Measurements from ENCODE around the gene SH3PXD2B. TPM values are rescaled to one million over a fixed set of nuclear protein-coding genes. Genes with fewer than 3 reads are reported as not detected.

Gene SH3PXD2B
- total and polyA plus RNA-seq, 5 donors from 2014 or later = 0.10 TPM; not detected in 4

DNA sequence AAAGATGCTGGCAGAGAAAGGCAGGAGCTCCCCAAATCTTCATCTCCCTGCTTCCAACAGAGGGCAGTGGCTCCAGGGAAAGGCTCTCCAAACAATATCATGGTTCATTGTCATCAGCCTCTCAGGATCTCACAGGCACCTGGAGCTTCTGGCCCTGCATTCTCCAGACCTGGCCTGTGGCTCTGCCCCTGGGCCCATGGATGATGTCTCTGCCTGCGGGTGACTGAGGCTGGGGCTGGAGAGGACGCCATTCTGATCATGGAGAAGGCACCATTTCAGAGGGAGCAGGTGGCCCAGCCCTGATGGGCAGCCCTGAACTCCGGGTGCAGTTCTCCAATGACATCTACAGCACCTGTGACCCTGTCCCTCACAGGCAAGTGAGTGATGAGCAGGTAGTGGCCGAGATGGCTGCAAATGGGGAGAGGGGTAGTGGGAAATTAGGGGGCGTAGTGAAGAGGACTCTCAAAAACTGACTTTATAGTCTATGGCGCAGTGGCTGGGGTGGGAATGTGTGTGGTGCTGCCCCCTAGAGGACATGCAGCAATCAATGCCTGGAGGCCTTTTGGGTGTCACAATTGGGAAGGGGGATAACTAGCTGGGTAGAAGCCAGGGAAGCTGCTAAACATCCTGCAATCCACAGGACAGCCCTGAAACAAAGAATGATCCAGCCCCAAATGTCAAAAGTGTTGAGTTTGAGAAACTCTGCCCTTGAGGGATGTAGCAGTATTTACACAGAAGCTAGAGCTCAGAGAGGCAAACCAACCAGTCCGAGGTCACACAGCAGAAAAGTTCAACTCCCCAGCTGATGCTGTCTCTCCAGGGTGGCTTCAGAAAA, 3.2 kb downstream of the SH3PXD2B start:
- Histone ChIP-seq H3K4me1 (ENCODE audit: control insufficient read depth, insufficient read depth, low read length, poor library complexity, severe bottlenecking) (peaks cover 9% of the 10 kb centered on the region), H3K27me3 (ENCODE audit: control insufficient read depth, insufficient read depth, low read length) (peaks cover 32% of the 10 kb centered on the region), H3K9me3 (ENCODE audit: control insufficient read depth in 2 of 2, low read length in 2 of 2) (no peaks in the 10 kb centered on the region), H3K27ac (ENCODE audit: insufficient read depth, low read length, poor library complexity, severe bottlenecking) (no peak overlapping the region), H3K4me3 (ENCODE audit: low read depth, low read length) (no peak overlapping the region), H3K36me3 (ENCODE audit: control insufficient read depth, insufficient read depth, low read length) (no peaks in the 10 kb centered on the region)
- no peaks in the 10 kb centered on the region for H3K36me3 Mint-ChIP-seq
- peak in 1 of 3 donors; percentile 22 for DNase-seq
- H3K27me3 Mint-ChIP-seq = peaks cover 45% of the 10 kb centered on the region
- H3K4me3 Mint-ChIP-seq = peak overlapping the region in 2 of 4 donors; percentile 15 to 23
- no peak overlapping the region for H3K27ac Mint-ChIP-seq
- peaks cover 0 to 1% (median 0%) of the 10 kb centered on the region in 7 donors for H3K9me3 Mint-ChIP-seq
- ATAC-seq (ENCODE audit: low read depth in 2 of 2) = no peak
- H3K4me1 Mint-ChIP-seq = peaks cover 0 to 18% (median 7%) of the 10 kb centered on the region in 4 donors

DNA sequence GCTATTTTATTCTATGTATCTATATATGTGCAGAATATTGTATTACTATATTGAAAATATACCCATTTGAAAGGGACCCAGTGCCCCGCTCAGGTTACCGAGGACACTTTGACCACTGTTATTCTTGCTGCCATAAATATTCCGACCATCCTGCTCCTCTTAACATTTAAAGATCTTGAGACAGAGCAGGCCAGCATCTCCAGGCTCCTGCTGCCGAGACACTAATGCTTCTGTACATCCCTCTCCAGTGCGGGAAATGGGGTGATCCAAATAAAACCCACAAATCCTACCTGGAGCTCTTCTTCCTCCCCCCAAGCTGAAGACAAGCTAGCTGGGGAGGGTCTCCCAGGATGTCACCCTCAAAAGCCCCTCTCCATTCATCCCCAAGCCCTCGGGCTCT, 3.9 kb downstream of the SH3PXD2B start:
- Mint-ChIP-seq H3K27ac (no peak overlapping the region), H3K9me3 (peaks cover 0 to 1% (median 0%) of the 10 kb centered on the region in 7 donors), H3K27me3 (peaks cover 39% of the 10 kb centered on the region), H3K36me3 (no peaks in the 10 kb centered on the region), H3K4me3 (no peak overlapping the region), H3K4me1 (peaks cover 0 to 17% (median 7%) of the 10 kb centered on the region in 4 donors)
- Histone ChIP-seq H3K27me3 (ENCODE audit: control insufficient read depth, insufficient read depth, low read length) (peaks cover 29% of the 10 kb centered on the region), H3K36me3 (ENCODE audit: control insufficient read depth, insufficient read depth, low read length) (no peaks in the 10 kb centered on the region), H3K27ac (ENCODE audit: insufficient read depth, low read length, poor library complexity, severe bottlenecking) (no peak overlapping the region), H3K9me3 (ENCODE audit: control insufficient read depth in 2 of 2, low read length in 2 of 2) (no peaks in the 10 kb centered on the region), H3K4me3 (ENCODE audit: low read depth, low read length) (no peak overlapping the region), H3K4me1 (ENCODE audit: control insufficient read depth, insufficient read depth, low read length, poor library complexity, severe bottlenecking) (peaks cover 9% of the 10 kb centered on the region)
- no peak for ATAC-seq (ENCODE audit: low read depth in 2 of 2)
- no peak for DNase-seq

DNA sequence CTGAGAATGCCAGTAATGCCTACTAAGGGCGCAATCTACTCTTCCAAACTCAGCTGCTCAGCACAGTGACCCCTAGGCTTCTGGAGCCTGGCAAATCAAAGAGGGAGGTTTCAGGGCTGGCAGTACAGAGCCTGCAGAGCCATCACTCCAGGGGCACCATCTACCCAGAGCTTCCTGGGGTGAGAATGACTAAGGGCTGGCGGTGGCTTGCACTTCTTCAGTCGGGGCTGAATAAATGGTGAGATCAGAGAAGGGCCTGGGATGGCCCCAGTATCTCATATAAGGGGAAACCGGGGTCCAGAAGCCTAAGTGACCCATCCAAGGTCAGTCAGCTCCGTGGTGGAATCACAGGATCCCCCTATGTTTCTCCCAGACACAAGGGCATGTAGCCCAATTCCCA, 5.3 kb downstream of the SH3PXD2B start:
- no peak overlapping the region for H3K27ac ChIP-seq (ENCODE audit: insufficient read depth, low read length, poor library complexity, severe bottlenecking)
- H3K4me3 ChIP-seq (ENCODE audit: low read depth, low read length) = no peak overlapping the region
- H3K27me3 Mint-ChIP-seq = peaks cover 29% of the 10 kb centered on the region
- DNase-seq (no peak), ATAC-seq (ENCODE audit: low read depth in 2 of 2) (no peak)
- H3K36me3 ChIP-seq (ENCODE audit: control insufficient read depth, insufficient read depth, low read length) = no peaks in the 10 kb centered on the region
- H3K9me3 ChIP-seq (ENCODE audit: control insufficient read depth in 2 of 2, low read length in 2 of 2) = no peaks in the 10 kb centered on the region
- H3K27ac Mint-ChIP-seq = no peak overlapping the region
- peaks cover 22% of the 10 kb centered on the region for H3K27me3 ChIP-seq (ENCODE audit: control insufficient read depth, insufficient read depth, low read length)
- peaks cover 0 to 1% (median 0%) of the 10 kb centered on the region in 7 donors for H3K9me3 Mint-ChIP-seq
- H3K4me1 ChIP-seq (ENCODE audit: control insufficient read depth, insufficient read depth, low read length, poor library complexity, severe bottlenecking) = peaks cover 5% of the 10 kb centered on the region
- no peaks in the 10 kb centered on the region for H3K36me3 Mint-ChIP-seq
- H3K4me1 Mint-ChIP-seq = peaks cover 0 to 8% (median 5%) of the 10 kb centered on the region in 4 donors
- no peak overlapping the region for H3K4me3 Mint-ChIP-seq

DNA sequence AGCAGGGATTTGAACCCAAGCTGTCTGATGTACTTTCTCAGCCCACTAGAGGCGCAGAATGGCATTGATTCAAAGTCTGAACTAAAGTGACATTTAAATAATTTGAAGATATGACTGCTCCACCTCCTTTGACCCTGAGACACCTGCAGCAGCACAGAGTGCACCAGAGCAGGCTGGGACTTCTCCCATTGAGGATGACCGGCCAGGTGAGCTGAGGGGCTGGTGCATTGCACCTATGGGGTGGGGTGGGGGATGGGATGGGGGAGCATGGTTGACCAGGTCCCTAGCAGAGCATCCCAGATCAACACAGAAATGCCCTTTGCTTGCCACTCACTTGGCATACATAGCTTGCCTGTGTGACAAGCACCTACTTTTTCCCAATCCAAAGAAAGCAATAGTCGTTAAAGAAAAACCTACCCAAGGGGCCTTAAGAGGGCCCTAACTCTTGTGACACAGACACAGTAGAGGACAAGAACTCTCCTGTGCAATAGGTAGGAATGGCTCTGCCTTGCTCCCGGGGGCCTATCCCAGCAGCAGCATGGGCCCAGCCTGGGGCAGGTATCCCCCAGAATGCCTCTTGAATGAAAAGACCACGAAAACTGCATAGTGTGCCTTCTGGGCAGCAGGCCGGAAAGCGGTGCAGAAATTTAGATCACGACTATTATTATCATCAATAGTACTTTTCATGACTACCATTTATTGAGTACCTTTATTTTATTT, 6.5 kb downstream of the SH3PXD2B start:
- H3K27me3 ChIP-seq (ENCODE audit: control insufficient read depth, insufficient read depth, low read length) = peaks cover 20% of the 10 kb centered on the region
- H3K27ac Mint-ChIP-seq = no peak overlapping the region
- H3K9me3 ChIP-seq (ENCODE audit: control insufficient read depth in 2 of 2, low read length in 2 of 2) = no peaks in the 10 kb centered on the region
- H3K36me3 ChIP-seq (ENCODE audit: control insufficient read depth, insufficient read depth, low read length) = no peaks in the 10 kb centered on the region
- DNase-seq (no peak), ATAC-seq (ENCODE audit: low read depth in 2 of 2) (no peak)
- H3K9me3 Mint-ChIP-seq = peaks cover 0 to 1% (median 0%) of the 10 kb centered on the region in 7 donors
- H3K4me1 Mint-ChIP-seq = no peaks in the 10 kb centered on the region
- no peaks in the 10 kb centered on the region for H3K36me3 Mint-ChIP-seq
- no peaks in the 10 kb centered on the region for H3K4me1 ChIP-seq (ENCODE audit: control insufficient read depth, insufficient read depth, low read length, poor library complexity, severe bottlenecking)
- H3K27me3 Mint-ChIP-seq = peaks cover 19% of the 10 kb centered on the region
- H3K4me3 ChIP-seq (ENCODE audit: low read depth, low read length) = no peak overlapping the region
- no peak overlapping the region for H3K4me3 Mint-ChIP-seq
- no peak overlapping the region for H3K27ac ChIP-seq (ENCODE audit: insufficient read depth, low read length, poor library complexity, severe bottlenecking)

DNA sequence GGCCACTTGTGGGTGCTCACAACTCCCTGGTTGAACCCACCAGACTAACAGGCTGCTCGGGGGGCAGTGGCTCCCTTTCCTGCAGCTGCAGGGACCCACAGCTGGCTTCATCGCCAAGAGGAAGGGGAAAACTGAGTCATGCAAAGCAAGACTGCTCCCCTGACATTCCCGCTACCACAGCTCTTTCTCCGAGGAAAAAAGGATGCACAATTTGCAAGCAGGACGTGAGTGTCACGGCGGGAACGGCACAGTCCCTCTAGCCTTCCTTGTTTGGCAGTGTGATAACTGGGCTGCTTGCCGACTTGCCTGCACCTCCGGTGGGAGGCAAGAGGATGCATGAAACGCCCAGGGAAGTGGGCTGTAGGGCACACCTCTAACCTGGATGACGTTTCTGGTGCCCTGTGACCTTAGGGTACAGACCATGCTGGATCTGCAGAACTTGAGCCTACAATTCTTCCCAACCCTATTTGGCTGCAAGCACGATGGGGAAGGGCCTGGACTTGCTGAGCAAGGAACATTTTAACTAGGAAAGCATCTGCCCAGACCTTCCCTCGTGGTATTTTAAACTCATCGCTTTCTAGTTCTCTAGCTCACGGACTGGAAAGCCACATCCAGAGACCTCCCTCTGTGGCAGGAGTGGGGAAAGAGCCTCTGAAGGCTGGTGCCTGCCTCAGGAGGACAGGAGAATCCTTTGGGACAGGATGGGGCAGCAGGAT, 7.8 kb downstream of the SH3PXD2B start:
- Histone ChIP-seq H3K27me3 (ENCODE audit: control insufficient read depth, insufficient read depth, low read length) (peaks cover 9% of the 10 kb centered on the region), H3K4me1 (ENCODE audit: control insufficient read depth, insufficient read depth, low read length, poor library complexity, severe bottlenecking) (no peaks in the 10 kb centered on the region), H3K9me3 (ENCODE audit: control insufficient read depth in 2 of 2, low read length in 2 of 2) (no peaks in the 10 kb centered on the region)

DNA sequence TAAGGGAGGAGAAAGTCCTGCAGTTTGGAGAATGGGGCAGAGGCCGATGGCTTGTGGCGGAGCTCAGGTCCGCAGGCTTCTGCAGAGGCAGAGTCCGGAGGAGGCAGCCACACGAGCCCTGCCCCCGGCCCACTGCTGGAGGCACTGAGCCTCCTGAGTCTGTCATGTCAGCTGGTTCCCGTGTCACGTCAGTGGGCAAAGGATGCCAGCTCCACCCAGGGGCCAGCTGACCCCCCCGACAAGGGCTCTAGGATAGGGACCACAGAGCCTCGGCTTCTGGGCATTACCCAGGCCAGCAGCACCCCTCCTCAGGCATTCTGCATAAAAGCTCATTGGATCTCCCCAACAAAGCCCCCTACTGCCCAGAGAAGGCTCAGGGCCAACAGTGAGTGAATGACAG, 8.5 kb downstream of the SH3PXD2B start:
- H3K27ac ChIP-seq (ENCODE audit: insufficient read depth, low read length, poor library complexity, severe bottlenecking) = no peak overlapping the region
- Mint-ChIP-seq H3K36me3 (no peaks in the 10 kb centered on the region), H3K4me3 (no peak overlapping the region), H3K9me3 (peaks cover 0 to 1% (median 0%) of the 10 kb centered on the region in 7 donors), H3K4me1 (no peaks in the 10 kb centered on the region), H3K27me3 (peaks cover 9% of the 10 kb centered on the region), H3K27ac (no peak overlapping the region)
- no peaks in the 10 kb centered on the region for H3K4me1 ChIP-seq (ENCODE audit: control insufficient read depth, insufficient read depth, low read length, poor library complexity, severe bottlenecking)
- ATAC-seq (ENCODE audit: low read depth in 2 of 2) = no peak
- no peaks in the 10 kb centered on the region for H3K36me3 ChIP-seq (ENCODE audit: control insufficient read depth, insufficient read depth, low read length)
- H3K27me3 ChIP-seq (ENCODE audit: control insufficient read depth, insufficient read depth, low read length) = peaks cover 3% of the 10 kb centered on the region
- no peaks in the 10 kb centered on the region for H3K9me3 ChIP-seq (ENCODE audit: control insufficient read depth in 2 of 2, low read length in 2 of 2)
- H3K4me3 ChIP-seq (ENCODE audit: low read depth, low read length) = no peak overlapping the region
- DNase-seq = no peak

More for the DNA sequence above, 7.8 kb downstream of the SH3PXD2B start:
- H3K4me3 ChIP-seq (ENCODE audit: low read depth, low read length) = no peak overlapping the region
- Mint-ChIP-seq H3K9me3 (peaks cover 0 to 1% (median 0%) of the 10 kb centered on the region in 7 donors), H3K27me3 (peaks cover 9% of the 10 kb centered on the region), H3K4me1 (no peaks in the 10 kb centered on the region), H3K36me3 (no peaks in the 10 kb centered on the region), H3K4me3 (no peak overlapping the region), H3K27ac (no peak overlapping the region)
- no peak for DNase-seq
- no peak for ATAC-seq (ENCODE audit: low read depth in 2 of 2)
- H3K27ac ChIP-seq (ENCODE audit: insufficient read depth, low read length, poor library complexity, severe bottlenecking) = no peak overlapping the region
- H3K36me3 ChIP-seq (ENCODE audit: control insufficient read depth, insufficient read depth, low read length) = no peaks in the 10 kb centered on the region

DNA sequence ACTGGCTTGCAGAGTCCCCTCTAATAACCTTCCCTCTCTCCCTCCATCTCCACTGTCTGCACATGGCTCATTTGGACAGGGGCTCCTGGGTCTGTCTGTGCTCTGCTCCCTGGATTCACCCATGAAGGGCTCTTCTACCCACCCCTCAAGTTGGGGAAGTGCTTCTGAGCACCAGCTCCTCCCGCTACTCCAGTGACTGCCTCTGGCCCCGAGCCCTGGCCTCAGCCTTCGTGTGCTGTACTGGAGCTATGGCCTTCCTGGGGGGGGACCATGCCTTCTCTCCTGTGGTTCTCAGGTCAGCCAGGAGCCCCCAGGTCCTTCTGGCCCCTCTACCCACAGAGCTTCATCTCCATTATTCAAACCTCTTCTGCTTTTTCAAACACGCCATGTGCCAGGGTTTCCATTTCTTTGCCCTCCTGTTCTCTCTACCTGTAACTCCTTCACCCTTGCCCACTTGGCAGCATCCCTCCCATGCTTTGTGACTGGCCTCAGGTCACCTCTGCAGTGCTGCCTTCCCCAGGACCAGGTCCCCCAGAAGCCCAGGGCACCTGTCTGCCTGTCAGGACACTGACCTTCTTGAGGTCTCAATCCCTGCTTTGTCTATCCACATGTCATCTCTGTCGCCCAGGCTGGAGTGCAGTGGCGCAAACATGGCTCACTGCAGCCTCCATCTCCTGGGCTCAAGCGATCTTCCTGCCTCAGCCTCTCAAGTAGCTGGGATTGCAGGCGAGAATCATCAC, 9.5 kb downstream of the SH3PXD2B start:
- H3K4me3 Mint-ChIP-seq = no peak overlapping the region
- H3K4me1 Mint-ChIP-seq = no peaks in the 10 kb centered on the region
- DNase-seq (no peak), ATAC-seq (ENCODE audit: low read depth in 2 of 2) (no peak)
- Histone ChIP-seq H3K4me1 (ENCODE audit: control insufficient read depth, insufficient read depth, low read length, poor library complexity, severe bottlenecking) (no peaks in the 10 kb centered on the region), H3K27me3 (ENCODE audit: control insufficient read depth, insufficient read depth, low read length) (peaks cover 3% of the 10 kb centered on the region), H3K4me3 (ENCODE audit: low read depth, low read length) (no peak overlapping the region), H3K9me3 (ENCODE audit: control insufficient read depth in 2 of 2, low read length in 2 of 2) (no peaks in the 10 kb centered on the region), H3K36me3 (ENCODE audit: control insufficient read depth, insufficient read depth, low read length) (no peaks in the 10 kb centered on the region), H3K27ac (ENCODE audit: insufficient read depth, low read length, poor library complexity, severe bottlenecking) (no peak overlapping the region)
- H3K36me3 Mint-ChIP-seq = no peaks in the 10 kb centered on the region
- peaks cover 9% of the 10 kb centered on the region for H3K27me3 Mint-ChIP-seq
- H3K9me3 Mint-ChIP-seq = peaks cover 0 to 2% (median 0%) of the 10 kb centered on the region in 7 donors
- no peak overlapping the region for H3K27ac Mint-ChIP-seq

Measured in CD4-positive, CD25-positive, alpha-beta regulatory T cell (primary cell).